H1 (cell line): ENCODE measurements around the gene CACNA1C. TPM values are rescaled to one million over a fixed set of nuclear protein-coding genes. Genes with fewer than 3 reads are reported as not detected.

Source experiments
- CTCF ChIA-PET: fragments of 300-600 bp; sonication (Branson Sonifier 250); formaldehyde crosslinking; loops from one replicate; lab custom pipeline; 2021; ENCODE audit not compliant: partially characterized antibody; lab: Charles Lee
- POLR2A ChIA-PET: fragments of 300-600 bp; sonication (Branson Sonifier 250); formaldehyde crosslinking; loops from one replicate; lab custom pipeline; 2021; ENCODE audit warnings: inconsistent platforms; ENCODE audit not compliant: partially characterized antibody; lab: Charles Lee
- DNase-seq, 2 experiments: peaks; one replicate each; pipeline versions ENCODE4 v3.0.0 to v3.0.0-alpha.2; 2010 to 2022; ENCODE audit warnings: low spot score in 2 of 2, low read depth in 1 of 2, mixed read lengths in 1 of 2
- FAIRE-seq: peaks from 2 replicates; lab custom pipeline; 2011; peaks lifted over from hg19 to GRCh38; lab: Jason Lieb, UNC
- H2AFZ ChIP-seq: 2 replicates; pipeline ENCODE4 v1.8.1; 2012; ENCODE audit warnings: low read length, inconsistent platforms
- H2AK5ac ChIP-seq: 2 replicates; pipeline ENCODE4 v1.6.1; 2013; ENCODE audit warnings: low read depth, low read length
- H2BK120ac ChIP-seq: replicated peaks from 2 replicates; pipeline ENCODE3; 2013; ENCODE audit warnings: low read depth, low read length, inconsistent platforms
- H2BK12ac ChIP-seq: 2 replicates; pipeline ENCODE4 v1.6.1; 2013; ENCODE audit warnings: low read depth, low read length
- H2BK15ac ChIP-seq: 2 replicates; pipeline ENCODE4 v1.6.1; 2013; ENCODE audit warnings: low read length
- H2BK20ac ChIP-seq: 2 replicates; pipeline ENCODE4 v1.6.1; 2013; ENCODE audit warnings: low read length
- H2BK5ac ChIP-seq: 2 replicates; pipeline ENCODE4 v1.6.1; 2013; ENCODE audit warnings: low read depth, low read length
- H3K14ac ChIP-seq: 2 replicates; pipeline ENCODE4 v1.6.1; 2013; ENCODE audit warnings: inconsistent platforms; ENCODE audit not compliant: insufficient read length
- H3K18ac ChIP-seq: 2 replicates; pipeline ENCODE4 v1.6.1; 2013; ENCODE audit warnings: low read length; ENCODE audit errors: extremely low read depth
- H3K23ac ChIP-seq: 2 replicates; pipeline ENCODE4 v1.6.1; 2013; ENCODE audit warnings: inconsistent platforms; ENCODE audit not compliant: insufficient read length
- H3K23me2 ChIP-seq: 2 replicates; pipeline ENCODE4 v1.6.1; 2013; ENCODE audit warnings: low read depth, low read length
- H3K27ac ChIP-seq: 2 replicates; pipeline ENCODE4 v1.6.1; 2011; ENCODE audit warnings: low read depth, low read length, inconsistent platforms
- H3K27me3 ChIP-seq, 4 experiments: replicated peaks in 1 of 4; 1 replicate in 1 of 4; 2 replicates in 3 of 4; pipeline versions ENCODE4 v1.6.1 to v1.8.1; 2011 to 2013; ENCODE audit warnings: low read length in 3 of 4, mild to moderate bottlenecking in 3 of 4, inconsistent platforms in 2 of 4, mixed read lengths in 2 of 4, moderate library complexity in 1 of 4; ENCODE audit not compliant: control insufficient read depth in 3 of 4, insufficient read depth in 3 of 4; ENCODE audit errors: extremely low read depth in 1 of 4
- H3K36me3 ChIP-seq, 4 experiments: 2 replicates each; pipeline versions ENCODE4 v1.6.1 to v1.8.1; 2011 to 2013; ENCODE audit warnings: mild to moderate bottlenecking in 4 of 4, low read length in 3 of 4, moderate library complexity in 2 of 4, control low read depth in 1 of 4, inconsistent platforms in 1 of 4; ENCODE audit not compliant: insufficient read depth in 4 of 4, control insufficient read depth in 2 of 4
- H3K4ac ChIP-seq: replicated peaks from 2 replicates; pipeline ENCODE3; 2013; ENCODE audit warnings: low read length, low read depth, mixed read lengths, inconsistent platforms; ENCODE audit not compliant: insufficient read length
- H3K4me1 ChIP-seq, 4 experiments: replicated peaks in 1 of 4; 1 replicate in 1 of 4; 2 replicates in 3 of 4; pipeline versions ENCODE4 v1.6.1 to v1.8.1; 2011 to 2013; ENCODE audit warnings: low read length in 3 of 4, inconsistent platforms in 2 of 4, mixed read lengths in 1 of 4; ENCODE audit not compliant: insufficient read depth in 4 of 4, control insufficient read depth in 3 of 4
- H3K4me2 ChIP-seq, 2 experiments: 2 replicates each; pipeline versions ENCODE4 v1.6.1 to v1.8.1; 2011 to 2013; ENCODE audit warnings: low read depth in 2 of 2, low read length in 2 of 2, control low read depth in 1 of 2, inconsistent platforms in 1 of 2, mild to moderate bottlenecking in 1 of 2; ENCODE audit not compliant: insufficient read depth in 1 of 2
- H3K4me3 ChIP-seq, 4 experiments: fragments of 200-600, 300-600 bp in 1 of 4; sonication (generic), shearing (Covaris generic), sonication (Bioruptor Twin) in 1 of 4; 2 replicates each; pipeline versions ENCODE4 v1.5.1 to v1.8.1; 2011 to 2016; ENCODE audit warnings: low read length in 4 of 4, low read depth in 3 of 4, control low read depth in 2 of 4, inconsistent platforms in 2 of 4, mild to moderate bottlenecking in 2 of 4, mixed read lengths in 1 of 4, moderate library complexity in 1 of 4; ENCODE audit not compliant: insufficient read depth in 2 of 4; ENCODE audit errors: extremely low read depth in 1 of 4
- H3K56ac ChIP-seq: replicated peaks from 2 replicates; pipeline ENCODE3; 2013; ENCODE audit warnings: low read depth, mild to moderate bottlenecking, mixed read lengths, low read length, inconsistent platforms; ENCODE audit not compliant: insufficient read length
- H3K79me1 ChIP-seq: 2 replicates; pipeline ENCODE4 v1.6.1; 2013; ENCODE audit warnings: low read depth, low read length, control low read depth
- H3K79me2 ChIP-seq, 2 experiments: 2 replicates each; pipeline versions ENCODE4 v1.6.1 to v1.8.1; 2012 to 2013; ENCODE audit warnings: low read length in 2 of 2, mild to moderate bottlenecking in 2 of 2, inconsistent platforms in 1 of 2; ENCODE audit not compliant: insufficient read depth in 2 of 2, control insufficient read depth in 1 of 2
- H3K9ac ChIP-seq, 4 experiments: replicated peaks in 1 of 4; 1 replicate in 1 of 4; 2 replicates in 3 of 4; pipeline versions ENCODE4 v1.6.1 to v1.8.1; 2011 to 2013; ENCODE audit warnings: low read depth in 3 of 4, low read length in 3 of 4, control low read depth in 2 of 4, mild to moderate bottlenecking in 2 of 4, moderate library complexity in 2 of 4, inconsistent platforms in 1 of 4; ENCODE audit errors: extremely low read depth in 1 of 4
- H3K9me3 ChIP-seq, 2 experiments: 2 replicates each; pipeline versions ENCODE4 v1.6.1 to v1.8.1; 2012 to 2013; ENCODE audit warnings: mild to moderate bottlenecking in 2 of 2, moderate library complexity in 2 of 2, control low read depth in 1 of 2, inconsistent platforms in 1 of 2, low read depth in 1 of 2, low read length in 1 of 2, mixed read lengths in 1 of 2; ENCODE audit not compliant: insufficient read depth in 2 of 2
- H4K20me1 ChIP-seq, 2 experiments: replicated peaks in 1 of 2; 2 replicates each; pipeline versions ENCODE3 to v1.8.1; 2011 to 2013; ENCODE audit warnings: inconsistent platforms in 2 of 2, low read length in 2 of 2, mild to moderate bottlenecking in 1 of 2; ENCODE audit not compliant: insufficient read depth in 2 of 2, control insufficient read depth in 1 of 2
- H4K5ac ChIP-seq: 2 replicates; pipeline ENCODE4 v1.6.1; 2013; ENCODE audit warnings: low read length, low read depth, mixed read lengths, inconsistent platforms; ENCODE audit not compliant: insufficient read length
- H4K8ac ChIP-seq: 2 replicates; pipeline ENCODE4 v1.8.0; 2013; ENCODE audit warnings: mild to moderate bottlenecking, moderate library complexity, low read length, inconsistent platforms; ENCODE audit not compliant: insufficient read depth; ENCODE audit errors: extremely low read depth
- H4K91ac ChIP-seq: replicated peaks from 2 replicates; pipeline ENCODE3; 2013; ENCODE audit warnings: low read length, mixed read lengths, inconsistent platforms; ENCODE audit not compliant: insufficient read length
- CBX5 ChIP-seq: fragments of 300-800, 300-1000 bp; sonication (generic); IDR thresholded peaks from 2 replicates; pipeline ENCODE4 v1.7.1; 2016; ENCODE audit warnings: antibody characterized with exemption, low read length, low read depth
- CBX8 ChIP-seq: fragments of 300-800, 300-1000 bp; sonication (generic); IDR thresholded peaks from 2 replicates; pipeline ENCODE4 v1.7.1; 2016; ENCODE audit warnings: low read depth, low read length, borderline replicate concordance
- CHD1 ChIP-seq: IDR thresholded peaks from 2 replicates; pipeline ENCODE4 v1.6.1; 2012; ENCODE audit warnings: low read depth, low read length, improper control_type of control experiment
- CREB1 ChIP-seq: IDR thresholded peaks from 2 replicates; pipeline ENCODE4 v1.6.1; 2012; ENCODE audit warnings: inconsistent platforms
- EZH2 ChIP-seq: fragments of 200-600 bp; sonication (generic); IDR thresholded peaks from 2 replicates; pipeline ENCODE4 v1.7.1; 2012; ENCODE audit warnings: low read depth, mild to moderate bottlenecking, moderate library complexity, low read length, inconsistent platforms; ENCODE audit not compliant: severe bottlenecking
- FOSL1 ChIP-seq: IDR thresholded peaks from 2 replicates; pipeline ENCODE4 v1.6.1; 2011; ENCODE audit warnings: mild to moderate bottlenecking, low read depth, low read length, moderate library complexity; ENCODE audit not compliant: insufficient read depth
- HDAC6 ChIP-seq: IDR thresholded peaks from one replicate; pipeline ENCODE4 v1.7.1; 2012; ENCODE audit warnings: low read depth, mild to moderate bottlenecking, inconsistent platforms, low read length, moderate library complexity
- POU5F1 ChIP-seq: IDR thresholded peaks from 2 replicates; pipeline ENCODE4 v1.6.1; 2011; ENCODE audit warnings: low read depth, mild to moderate bottlenecking, low read length, moderate library complexity
- RAD21 ChIP-seq, 2 experiments: IDR thresholded peaks in 1 of 2; conservative IDR thresholded peaks in 1 of 2; 2 replicates each; pipeline ENCODE4 v1.6.1; 2011; ENCODE audit warnings: low read depth in 2 of 2, low read length in 2 of 2, improper control_type of control experiment in 1 of 2, inconsistent platforms in 1 of 2, mild to moderate bottlenecking in 1 of 2, moderate library complexity in 1 of 2
- RBBP5 ChIP-seq: IDR thresholded peaks from 2 replicates; pipeline ENCODE4 v1.7.1; 2012; ENCODE audit warnings: low read depth, mild to moderate bottlenecking, inconsistent platforms, low read length, moderate library complexity, borderline replicate concordance
- SIRT6 ChIP-seq: IDR thresholded peaks from one replicate; pipeline ENCODE4 v1.7.1; 2012; ENCODE audit warnings: low read length, inconsistent platforms
- SP1 ChIP-seq: IDR thresholded peaks from 2 replicates; pipeline ENCODE4 v1.6.1; 2011; ENCODE audit warnings: low read depth, low read length
- SRF ChIP-seq: IDR thresholded peaks from 2 replicates; pipeline ENCODE4 v1.6.1; 2011; ENCODE audit warnings: mild to moderate bottlenecking, low read depth, low read length, moderate library complexity
- TAF7 ChIP-seq: optimal IDR thresholded peaks from 2 replicates; pipeline ENCODE3; 2011; ENCODE audit warnings: low read depth, mild to moderate bottlenecking, inconsistent platforms, low read length, moderate library complexity, borderline replicate concordance
- YY1 ChIP-seq: IDR thresholded peaks from 2 replicates; pipeline ENCODE4 v1.6.1; 2011; ENCODE audit warnings: low read depth, mild to moderate bottlenecking, low read length
- WGBS, 2 experiments: shearing (Covaris generic) in 1 of 2; methylation state at CpG; one replicate each; pipeline versions ENCODE4 v1.1.6 to v1.1.7; 2013 to 2015; ENCODE audit warnings: low lambda C conversion rate in 2 of 2, mixed read lengths in 2 of 2, inconsistent platforms in 1 of 2, low coverage in 1 of 2, missing lambda C conversion rate in 1 of 2; ENCODE audit not compliant: insufficient replicate concordance in 2 of 2, insufficient coverage in 1 of 2, insufficient read length in 1 of 2; ENCODE audit errors: extremely low coverage in 1 of 2, missing lambda C conversion rate in 1 of 2; 5-methylcytosine and 5-hydroxymethylcytosine counted together
- polyA plus RNA-seq, 7 experiments: library from polyadenylated mRNA; depleted of rRNA in 3 of 7; stranded (reverse) in 5 of 7; unstranded in 2 of 7; fragments of >200 nt in 5 of 7; fragments of 200-250 nt in 2 of 7; gene quantifications; 1 replicate in 5 of 7; 2 replicates in 1 of 7; 4 replicates in 1 of 7; pipeline versions ENCODE4 v1.2.1 to v1.2.3, GENCODE V29; 2011 to 2013; ENCODE audit warnings: missing spikeins in 2 of 7, mixed read lengths in 2 of 7
- total RNA-seq: library from RNA; stranded (reverse); fragmentation: NEBNext Ultra II Directional; extraction: Animal tissue kit (Norgen Biotek cat#: 25700); gene quantifications from 2 replicates; pipeline ENCODE4 v1.2.1, GENCODE V29; 2021

The CACNA1C gene
- total and polyA plus RNA-seq, 2 of the 8 experiments (the other 6 are each of a cell fraction or from before 2014, with no cell fraction given) = 1.3 TPM

DNA sequence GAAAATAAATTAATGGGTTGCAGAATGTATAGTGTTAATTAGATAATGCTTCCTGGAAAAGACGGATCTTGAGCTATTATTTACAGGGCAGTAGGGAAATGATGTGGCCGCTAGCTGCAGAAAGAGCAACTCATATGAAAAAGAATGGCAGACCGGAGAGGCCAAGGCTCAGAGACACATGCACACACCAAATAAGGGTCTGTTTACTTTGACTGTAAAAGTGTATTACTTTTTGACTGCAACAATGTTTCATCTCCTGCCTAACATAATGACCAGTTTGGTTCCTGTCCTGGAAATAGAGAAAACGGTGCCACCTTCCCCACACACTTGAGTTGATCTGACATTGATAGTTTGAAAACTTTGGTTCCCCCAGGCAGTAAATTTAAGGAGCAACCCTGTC is 290.9 kb downstream of the CACNA1C start:
- H2AK5ac ChIP-seq = no peak overlapping the region
- FAIRE-seq = no peak
- H3K79me1 ChIP-seq = no peaks in the 10 kb centered on the region
- H2AFZ ChIP-seq = no peak overlapping the region
- H3K4me3 ChIP-seq = no peak overlapping the region
- no peaks in the 10 kb centered on the region for H3K27me3 ChIP-seq
- no peak overlapping the region for H2BK15ac ChIP-seq
- H3K27ac ChIP-seq = no peak overlapping the region
- WGBS, 2 experiments = 80% methylated on average over 4 of the region's 4 CpGs; no CpG with 5 or more reads in 1 of the 2 experiments
- no peak overlapping the region for H3K14ac ChIP-seq
- ChIA-PET POLR2A (no interaction called here), CTCF (interaction anchor here (0.7 to 2.5 kb wide), 5 partner anchors 11 to 239 kb away, joined by 3 to 11 read pairs (median 3); no protein-coding TSS in a partner anchor)
- no peaks in the 10 kb centered on the region for H3K23me2 ChIP-seq
- DNase-seq = no peak
- no peaks in the 10 kb centered on the region for H3K9me3 ChIP-seq
- no peak overlapping the region for H3K23ac ChIP-seq
- H2BK120ac ChIP-seq = no peak overlapping the region
- no peaks in the 10 kb centered on the region for H3K36me3 ChIP-seq
- H3K56ac ChIP-seq = no peak overlapping the region
- H2BK5ac ChIP-seq = no peak overlapping the region
- H2BK20ac ChIP-seq = no peak overlapping the region
- no peak overlapping the region for H4K8ac ChIP-seq
- H3K4me1 ChIP-seq = peaks cover 3 to 12% (median 9%) of the 10 kb centered on the region in 4 experiments
- no peak overlapping the region for H3K18ac ChIP-seq
- H4K20me1 ChIP-seq = no peaks in the 10 kb centered on the region
- no peaks in the 10 kb centered on the region for H3K79me2 ChIP-seq
- peak overlapping the region in 1 of 2 experiments; percentile 44; a peak in 2 of 4 replicates for H3K4me2 ChIP-seq
- H3K9ac ChIP-seq = peak overlapping the region in 1 of 4 experiments; percentile 0; a peak in 1 of 7 replicates
- H2BK12ac ChIP-seq = no peak overlapping the region
- H4K5ac ChIP-seq = no peak overlapping the region
- no peak for TF ChIP-seq RBBP5
- no peak for TF ChIP-seq CHD1
- TF ChIP-seq CREB1 = no peak
- no peak for TF ChIP-seq POU5F1
- no peak for TF ChIP-seq FOSL1
- TF ChIP-seq SRF = no peak
- no peak for TF ChIP-seq YY1
- no peak for TF ChIP-seq CBX8
- no peak for TF ChIP-seq RAD21 (IDR thresholded peaks at IDR 0.05 in 1 of 2, conservative IDR thresholded peaks at IDR 0.05 in 1 of 2; ENCODE audit: low read depth in 2 of 2, low read length in 2 of 2)
- no peak for TF ChIP-seq TAF7
- no peak for TF ChIP-seq CBX5
- TF ChIP-seq SP1 = no peak
- no peak for TF ChIP-seq HDAC6
- no peak for TF ChIP-seq EZH2
- TF ChIP-seq SIRT6 = no peak
- no peak overlapping the region for H3K4ac ChIP-seq
- H4K91ac ChIP-seq = no peak overlapping the region
